Stomach smooth muscle (tissue), 2 donors: ENCODE results near the gene TGFBR3.
"Not testable (repeated sequence)": the region's sequence is repeated elsewhere in the genome, so short reads cannot be mapped to it uniquely, and the experiment has no call there.

ENCODE experiments used
- H3K27ac ChIP-seq: one replicate; pipeline ENCODE4 v1.7.0; 2013; ENCODE audit warnings: mild to moderate bottlenecking, low read length, inconsistent platforms
- H3K27me3 ChIP-seq, 2 donors: one replicate each; pipeline ENCODE4 v1.7.0; 2013; ENCODE audit warnings: low read length in 2 of 2; ENCODE audit not compliant: insufficient read depth in 2 of 2, control insufficient read depth in 1 of 2
- H3K36me3 ChIP-seq, 2 donors: one replicate each; pipeline ENCODE4 v1.7.0; 2013; ENCODE audit warnings: low read length in 2 of 2; ENCODE audit not compliant: control insufficient read depth in 2 of 2, insufficient read depth in 2 of 2
- H3K4me1 ChIP-seq: one replicate; pipeline ENCODE4 v1.7.0; 2013; ENCODE audit warnings: low read length; ENCODE audit not compliant: control insufficient read depth, insufficient read depth
- H3K4me3 ChIP-seq, 2 donors: one replicate each; pipeline ENCODE4 v1.7.0; 2013; ENCODE audit warnings: low read length in 2 of 2
- H3K9ac ChIP-seq, 2 donors: one replicate each; pipeline ENCODE4 v1.7.0; 2013; ENCODE audit warnings: low read length in 2 of 2, mild to moderate bottlenecking in 1 of 2
- H3K9me3 ChIP-seq, 2 donors: one replicate each; pipeline ENCODE4 v1.7.0; 2013; ENCODE audit warnings: low read length in 2 of 2; ENCODE audit not compliant: control insufficient read depth in 2 of 2
- donor health status: healthy.
- donor health status: Pancreatic carcinoma.

The TGFBR3 gene

DNA sequence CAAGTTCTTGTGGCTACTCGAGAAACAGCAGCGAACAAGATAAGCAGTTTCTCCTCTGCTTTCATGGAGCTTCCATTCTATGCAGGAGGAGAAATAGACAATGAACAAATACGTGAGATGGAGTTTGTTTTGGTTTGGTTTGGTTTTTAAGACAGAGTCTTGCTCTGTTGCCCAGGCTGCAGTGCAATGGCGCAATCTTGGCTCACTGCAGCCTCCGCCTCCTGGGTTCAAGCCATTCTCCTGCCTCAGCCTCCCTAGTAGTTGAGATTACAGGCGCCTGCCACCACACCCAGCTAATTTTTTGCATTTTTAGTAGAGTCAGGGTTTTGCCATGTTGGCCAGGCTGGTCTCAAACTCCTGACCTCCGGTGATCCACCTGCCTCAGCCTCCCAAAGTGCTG, 51.4 kb downstream of the TGFBR3 start:
- H3K9ac ChIP-seq, H3K9me3 ChIP-seq, H3K4me3 ChIP-seq, H3K36me3 ChIP-seq, H3K27me3 ChIP-seq: not testable (repeated sequence)
- H3K27ac ChIP-seq = peak overlapping the region; percentile 49
- peaks cover 33% of the 10 kb centered on the region for H3K4me1 ChIP-seq

DNA sequence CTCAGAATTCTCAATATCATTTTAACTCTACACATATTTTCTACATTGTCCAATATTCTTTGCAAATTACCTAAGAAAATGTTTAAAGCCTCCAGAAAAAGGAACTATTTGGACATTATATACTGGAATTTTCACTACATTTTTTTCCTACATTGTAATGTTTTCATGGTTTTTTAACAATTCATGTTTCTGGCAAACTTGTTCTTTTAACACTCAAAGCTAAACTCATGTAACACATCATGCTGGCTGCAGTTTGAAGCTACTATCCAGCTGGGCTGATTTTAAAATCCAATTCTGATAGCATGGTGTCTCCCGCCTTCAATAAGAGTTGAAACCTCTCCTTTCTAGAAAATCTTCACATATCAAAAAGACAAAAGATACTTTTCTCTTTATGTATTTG, 52.0 kb downstream of the TGFBR3 start:
- Histone ChIP-seq H3K9ac (no peak overlapping the region), H3K27ac (peak overlapping the region; percentile 49), H3K9me3 (no peaks in the 10 kb centered on the region), H3K36me3 (no peaks in the 10 kb centered on the region), H3K27me3 (no peaks in the 10 kb centered on the region), H3K4me3 (no peak overlapping the region), H3K4me1 (peaks cover 39% of the 10 kb centered on the region)

DNA sequence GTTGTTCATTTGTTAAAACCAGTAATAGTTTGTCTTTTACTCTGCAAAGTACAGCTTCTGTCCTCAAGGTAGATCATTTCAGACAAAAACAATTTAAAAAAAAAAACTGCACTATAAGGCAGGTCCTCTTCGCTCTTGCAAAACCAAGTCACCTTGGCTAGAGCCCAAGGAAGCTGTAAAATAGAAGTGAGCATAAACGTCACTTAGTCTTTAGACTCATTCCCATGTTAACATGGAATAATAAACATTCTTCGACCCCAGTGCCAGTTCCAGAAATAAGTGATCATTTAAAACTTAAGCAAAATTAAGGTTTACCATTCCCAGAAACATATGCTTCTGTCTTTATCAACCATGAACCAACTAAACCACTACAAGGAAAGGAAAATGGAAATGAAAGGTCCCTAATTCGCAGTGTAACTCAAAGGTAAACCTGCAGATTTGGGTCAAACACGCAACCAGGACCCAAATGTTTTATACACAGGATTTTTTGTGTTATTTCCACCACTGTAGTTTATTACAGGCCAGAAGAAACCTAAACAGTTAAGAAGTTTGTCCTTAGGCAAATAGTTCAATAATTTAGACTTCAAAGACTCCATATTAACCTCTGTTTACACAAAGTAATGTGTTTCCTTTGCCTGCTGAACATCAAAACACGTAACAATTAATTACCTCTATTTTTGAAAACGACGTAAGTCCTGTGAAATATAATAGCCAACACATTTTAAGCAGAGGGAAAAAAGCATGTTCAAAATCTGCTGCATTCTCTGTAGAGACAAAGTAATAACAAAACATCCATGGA, 54.6 kb downstream of the TGFBR3 start:
- Histone ChIP-seq H3K9me3 (no peaks in the 10 kb centered on the region), H3K9ac (peak overlapping the region; percentile 39 to 66), H3K27me3 (no peaks in the 10 kb centered on the region), H3K36me3 (no peaks in the 10 kb centered on the region), H3K4me3 (peak overlapping the region in 1 of 2 donors; percentile 49), H3K4me1 (peaks cover 64% of the 10 kb centered on the region), H3K27ac (peak overlapping the region; percentile 90)

DNA sequence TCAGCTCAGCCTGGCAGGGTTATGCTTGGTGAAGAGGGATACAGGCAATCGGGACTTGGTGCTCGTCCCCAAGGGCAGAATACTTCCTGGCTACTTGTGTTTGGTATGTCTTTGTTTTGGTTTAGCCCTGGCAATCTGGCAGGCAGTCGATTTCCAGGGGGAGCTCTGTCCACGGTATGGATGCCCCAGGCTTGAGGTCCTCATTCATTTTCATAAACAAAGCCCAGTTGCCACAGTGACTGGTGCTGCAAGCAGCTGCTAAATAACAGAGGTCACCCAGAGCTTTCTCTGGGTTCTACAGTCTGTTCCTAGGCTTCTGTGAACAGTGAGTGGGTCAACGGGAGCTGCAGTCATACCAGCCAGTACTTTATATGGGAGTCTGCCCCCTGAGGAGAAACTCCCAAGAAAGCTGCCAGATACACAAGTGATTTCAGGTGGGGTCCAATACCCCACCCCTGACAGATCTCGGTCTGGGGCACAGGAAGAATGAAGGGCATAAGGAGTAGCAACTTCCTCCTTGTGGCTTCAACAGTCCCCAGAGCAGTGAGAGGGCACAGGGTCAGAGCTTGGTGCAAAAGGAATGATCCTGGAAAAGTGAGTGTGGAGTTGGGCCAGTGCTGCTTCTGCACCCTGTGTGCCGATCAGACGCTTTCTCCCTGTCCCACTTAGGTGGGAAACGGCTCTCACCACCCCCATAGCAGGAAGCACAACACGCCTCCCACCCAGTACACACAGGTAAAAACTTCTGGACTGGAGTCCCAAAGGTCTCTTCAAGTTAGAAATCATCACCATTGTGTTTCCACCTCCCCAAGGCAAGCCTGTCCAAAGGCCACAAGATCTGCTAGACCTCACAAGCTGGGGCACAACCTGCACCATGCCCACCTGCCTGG, 55.5 kb downstream of the TGFBR3 start:
- no peaks in the 10 kb centered on the region for H3K36me3 ChIP-seq
- peak overlapping the region; percentile 29 to 66 for H3K9ac ChIP-seq
- no peaks in the 10 kb centered on the region for H3K9me3 ChIP-seq
- H3K4me1 ChIP-seq = peaks cover 64% of the 10 kb centered on the region
- H3K27ac ChIP-seq = peak overlapping the region; percentile 90
- H3K4me3 ChIP-seq = peak overlapping the region in 1 of 2 donors; percentile 49
- H3K27me3 ChIP-seq = no peaks in the 10 kb centered on the region

DNA sequence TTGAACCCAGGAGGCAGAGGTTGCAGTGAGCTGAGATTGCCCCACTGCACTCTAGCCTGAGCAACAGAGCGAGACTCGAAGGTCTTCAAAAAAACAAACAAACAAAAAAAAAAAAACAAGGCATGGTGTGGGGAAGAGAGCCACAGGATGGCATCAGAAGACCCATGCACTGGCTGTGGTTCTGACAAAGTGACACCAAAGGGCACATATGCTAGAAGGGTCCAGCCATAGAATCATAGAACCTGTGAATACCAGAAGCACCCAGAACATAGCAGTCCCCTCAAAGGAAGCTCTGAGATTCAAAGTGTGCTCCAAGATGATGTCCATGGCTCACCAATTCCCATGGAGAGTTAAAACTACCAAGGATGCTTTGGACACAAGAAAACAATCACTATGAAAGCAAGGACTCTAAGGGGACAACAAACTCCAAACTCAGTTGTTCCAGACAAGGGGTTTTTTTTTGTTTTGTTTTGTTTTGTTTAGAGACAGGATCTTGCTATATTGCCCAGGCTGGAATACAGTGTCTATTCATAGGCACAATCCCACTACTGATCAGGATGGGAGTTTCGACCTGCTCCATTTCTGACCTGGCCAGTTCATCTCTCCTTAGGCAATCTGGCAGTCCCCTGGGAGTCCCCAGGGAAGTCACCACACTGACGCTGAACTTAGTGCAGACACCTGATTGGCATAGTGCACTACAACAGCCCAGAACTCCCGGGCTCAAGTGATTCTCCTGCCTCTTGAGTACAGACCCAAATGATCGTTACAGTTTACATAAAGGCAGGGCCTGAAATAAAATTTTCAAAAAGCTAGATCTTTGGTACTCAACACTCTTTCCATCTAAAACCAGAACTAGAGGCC, 56.4 kb downstream of the TGFBR3 start:
- peaks cover 55% of the 10 kb centered on the region for H3K4me1 ChIP-seq
- no peak overlapping the region for H3K9ac ChIP-seq
- H3K27ac ChIP-seq = peak overlapping the region; percentile 90
- peak overlapping the region in 1 of 2 donors; percentile 49 for H3K4me3 ChIP-seq
- H3K9me3 ChIP-seq = no peaks in the 10 kb centered on the region
- H3K36me3 ChIP-seq = no peaks in the 10 kb centered on the region
- H3K27me3 ChIP-seq = no peaks in the 10 kb centered on the region

DNA sequence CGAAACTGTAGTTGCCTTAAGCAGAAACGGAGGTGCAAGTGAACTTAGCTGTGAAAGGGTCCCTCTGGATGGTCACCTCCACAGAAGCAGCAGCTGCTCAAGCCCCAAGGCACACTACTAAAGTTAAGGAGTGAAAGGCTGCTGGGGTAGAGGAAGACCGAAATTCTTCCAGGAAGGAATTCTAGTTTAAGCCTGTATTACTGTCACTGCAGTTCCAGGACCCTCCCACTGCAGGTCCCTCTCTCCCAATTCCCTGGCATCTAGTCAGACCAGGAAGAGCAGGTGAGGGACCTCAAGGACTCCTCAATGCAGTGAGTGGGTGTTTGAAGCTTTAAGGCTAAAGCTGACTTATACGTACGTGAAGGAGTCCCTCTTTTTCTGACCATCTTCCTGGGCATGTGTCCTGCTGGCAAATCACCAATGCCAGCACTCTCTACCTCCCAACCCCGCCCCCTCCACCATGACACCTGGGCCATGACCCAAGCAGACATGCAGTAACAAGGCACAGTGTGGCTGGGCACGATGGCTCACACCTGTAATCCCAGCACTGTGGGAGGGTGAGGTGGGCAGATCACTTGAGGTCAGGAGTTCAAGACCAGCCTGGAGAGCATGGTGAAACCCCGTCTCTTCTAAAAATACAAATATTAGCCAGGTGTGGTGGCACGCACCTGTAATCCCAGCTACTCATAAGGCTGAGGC, 57.2 kb downstream of the TGFBR3 start:
- Histone ChIP-seq H3K4me3 (peak overlapping the region in 1 of 2 donors; percentile 15), H3K9me3 (no peaks in the 10 kb centered on the region), H3K27ac (peak overlapping the region; percentile 90), H3K36me3 (no peaks in the 10 kb centered on the region), H3K27me3 (no peaks in the 10 kb centered on the region), H3K4me1 (peaks cover 52% of the 10 kb centered on the region), H3K9ac (peak overlapping the region in 1 of 2 donors; percentile 10)

DNA sequence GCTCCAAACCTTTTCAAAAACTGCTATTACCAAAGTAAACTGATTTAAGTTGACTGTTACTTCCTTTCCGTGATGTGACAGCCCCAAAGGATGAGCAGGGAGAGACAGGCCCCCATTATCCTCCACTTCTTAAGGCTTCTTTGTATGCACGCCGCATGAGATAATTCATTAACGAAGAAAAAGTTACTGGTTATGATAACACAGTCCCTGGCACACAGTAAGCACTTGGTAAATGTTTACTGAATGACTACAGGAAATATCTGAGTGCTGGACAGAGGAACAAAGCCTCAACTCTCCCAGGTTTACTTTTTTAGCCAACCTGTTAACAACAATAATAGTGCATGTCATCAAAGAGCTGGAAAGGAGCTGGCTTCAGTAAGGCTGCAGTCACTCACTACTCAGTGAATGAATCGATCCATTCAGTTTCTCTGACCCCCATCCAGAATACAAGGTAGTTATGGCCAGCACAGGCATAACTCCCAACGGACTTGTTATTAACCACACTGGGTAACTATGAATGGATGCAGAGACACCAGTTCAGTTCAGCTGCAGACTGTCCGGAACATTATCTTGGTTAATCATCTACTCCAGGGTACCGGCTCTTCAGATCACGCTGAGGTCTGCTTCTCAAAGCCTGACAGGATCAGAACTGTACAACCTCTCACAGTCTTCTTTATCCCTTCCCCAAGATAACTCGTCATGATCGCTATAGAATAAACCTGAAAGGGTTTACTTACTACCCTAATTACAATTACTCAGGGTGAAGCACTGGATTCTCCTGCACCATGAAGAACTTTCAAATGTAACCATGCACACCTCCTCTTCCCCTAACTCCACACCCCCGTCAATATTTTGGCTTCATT, 58.3 kb downstream of the TGFBR3 start:
- Histone ChIP-seq H3K27ac (peak overlapping the region; percentile 90), H3K4me3 (peak overlapping the region in 1 of 2 donors; percentile 44), H3K9ac (peak overlapping the region; percentile 22 to 29), H3K27me3 (no peaks in the 10 kb centered on the region), H3K9me3 (no peaks in the 10 kb centered on the region), H3K4me1 (peaks cover 52% of the 10 kb centered on the region), H3K36me3 (no peaks in the 10 kb centered on the region)

DNA sequence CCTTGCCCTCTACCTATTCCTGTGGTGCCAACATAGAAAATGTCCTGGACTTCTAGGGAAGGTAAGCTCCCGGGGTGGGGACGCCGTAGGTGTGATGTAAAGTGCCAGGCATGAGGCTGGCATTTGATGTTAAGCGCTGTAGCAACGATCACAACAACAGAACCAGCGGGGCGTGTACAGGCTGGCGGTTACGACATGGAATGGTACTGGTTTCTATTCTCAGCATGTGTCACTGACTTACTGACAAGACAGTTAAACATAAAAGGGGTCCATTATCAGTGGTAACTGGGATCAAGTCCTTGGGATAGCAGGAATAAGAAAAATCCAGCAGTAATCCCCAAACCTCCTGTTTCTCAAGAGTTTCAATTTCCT, 58.9 kb downstream of the TGFBR3 start:
- Histone ChIP-seq H3K9me3 (no peaks in the 10 kb centered on the region), H3K27ac (peak overlapping the region; percentile 90), H3K9ac (peak overlapping the region in 1 of 2 donors; percentile 22), H3K4me3 (peak overlapping the region in 1 of 2 donors; percentile 44), H3K27me3 (no peaks in the 10 kb centered on the region), H3K36me3 (no peaks in the 10 kb centered on the region), H3K4me1 (peaks cover 52% of the 10 kb centered on the region)

DNA sequence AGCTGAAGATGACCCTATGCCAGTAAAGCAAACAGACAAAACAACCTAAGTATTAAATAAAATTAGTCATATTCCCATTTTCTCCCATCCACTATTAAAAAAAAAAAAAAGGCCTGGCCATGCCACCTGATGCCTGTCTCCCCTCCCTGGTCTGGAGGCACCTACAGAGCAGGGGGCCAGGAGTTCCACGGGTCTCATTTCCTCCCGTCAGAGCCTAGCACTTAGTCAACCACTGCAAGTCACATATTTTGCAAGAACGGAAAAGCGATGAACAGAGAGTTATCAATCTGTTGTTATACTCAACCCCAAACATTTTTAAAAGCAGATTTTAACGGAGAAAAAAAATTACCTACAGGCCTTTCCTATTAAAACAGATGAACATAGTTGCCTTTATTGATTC, 59.3 kb downstream of the TGFBR3 start:
- no peak overlapping the region for H3K4me3 ChIP-seq
- peak overlapping the region; percentile 90 for H3K27ac ChIP-seq

More for the DNA sequence above, 59.3 kb downstream of the TGFBR3 start:
- Histone ChIP-seq H3K9me3 (no peaks in the 10 kb centered on the region), H3K9ac (no peak overlapping the region), H3K4me1 (peaks cover 52% of the 10 kb centered on the region), H3K36me3 (no peaks in the 10 kb centered on the region), H3K27me3 (no peaks in the 10 kb centered on the region)
